Endothelial cell of umbilical vein (primary cell): ENCODE results near the gene C1orf167. TPM values are rescaled to one million over a fixed set of nuclear protein-coding genes. Genes with fewer than 3 reads are reported as not detected.

Experiments used
- BruUV-seq: library from RNA; stranded (reverse); fragments of 400-500 nt; replicated peaks from 2 replicates; lab custom pipeline; 2021; lab: Mats Ljungman, UMichigan
- CTCF ChIA-PET: fragments of 300-600, 350-600 bp; sonication (Branson Sonifier 250); formaldehyde crosslinking; loops from one replicate; lab custom pipeline; 2021; ENCODE audit warnings: antibody characterized with exemption, inconsistent platforms; lab: Charles Lee
- POLR2A ChIA-PET: fragments of 300-600, 350-600 bp; sonication (Branson Sonifier 250); formaldehyde crosslinking; loops from one replicate; lab custom pipeline; 2021; ENCODE audit warnings: antibody characterized with exemption, inconsistent platforms; lab: Charles Lee
- DNase-seq: peaks from one replicate; pipeline ENCODE4 v3.0.0-alpha.2; 2011; ENCODE audit warnings: low read depth, low spot score
- FAIRE-seq: peaks from 2 replicates; lab custom pipeline; 2011; peaks lifted over from hg19 to GRCh38; lab: Jason Lieb, UNC
- H2AFZ ChIP-seq: 2 replicates; pipeline ENCODE4 v1.6.0; 2012; ENCODE audit warnings: low read depth, low read length, control low read depth, inconsistent platforms
- H3K27ac ChIP-seq: 2 replicates; pipeline ENCODE4 v1.5.1; 2011; ENCODE audit warnings: low read depth, mild to moderate bottlenecking, control low read depth, low read length, moderate library complexity; ENCODE audit not compliant: insufficient read depth
- H3K27me3 ChIP-seq, 2 experiments: 2 replicates each; pipeline versions ENCODE4 v1.6.0 to v1.6.1; 2011; ENCODE audit warnings: low read length in 2 of 2, mixed read lengths in 1 of 2; ENCODE audit not compliant: control insufficient read depth in 2 of 2, insufficient read depth in 2 of 2
- H3K36me3 ChIP-seq, 2 experiments: 2 replicates in 1 of 2; 3 replicates in 1 of 2; pipeline ENCODE4 v1.5.1; 2011; ENCODE audit warnings: low read length in 2 of 2, mild to moderate bottlenecking in 1 of 2, moderate library complexity in 1 of 2; ENCODE audit not compliant: control insufficient read depth in 2 of 2, insufficient read depth in 2 of 2; ENCODE audit errors: extremely low read depth in 1 of 2
- H3K4me1 ChIP-seq: 3 replicates; pipeline ENCODE4 v1.5.1; 2011; ENCODE audit warnings: mild to moderate bottlenecking, low read length; ENCODE audit not compliant: control insufficient read depth, insufficient read depth; ENCODE audit errors: extremely low read depth
- H3K4me2 ChIP-seq: 2 replicates; pipeline ENCODE4 v1.6.1; 2011; ENCODE audit warnings: low read length, control low read depth, mixed read lengths; ENCODE audit not compliant: insufficient read depth
- H3K4me3 ChIP-seq, 3 experiments: fragments of 200-600 bp in 1 of 3; sonication (generic), shearing (Covaris generic) in 1 of 3; replicated peaks in 1 of 3; 2 replicates each; pipeline ENCODE4 v1.5.1; 2011 to 2016; ENCODE audit warnings: control low read depth in 3 of 3, low read length in 3 of 3, mild to moderate bottlenecking in 2 of 3, inconsistent platforms in 1 of 3, low read depth in 1 of 3, moderate library complexity in 1 of 3; ENCODE audit not compliant: insufficient read depth in 1 of 3
- H3K79me2 ChIP-seq: 2 replicates; pipeline ENCODE4 v1.6.0; 2012; ENCODE audit warnings: low read length, inconsistent platforms; ENCODE audit not compliant: control insufficient read depth, insufficient read depth
- H3K9ac ChIP-seq: replicated peaks from 2 replicates; pipeline ENCODE3; 2011; ENCODE audit warnings: low read length, control low read depth; ENCODE audit not compliant: insufficient read depth; ENCODE audit errors: extremely low read depth
- H3K9me1 ChIP-seq: replicated peaks from 3 replicates; pipeline ENCODE4 v1.6.0; 2011; ENCODE audit warnings: mild to moderate bottlenecking, low read length; ENCODE audit not compliant: control insufficient read depth, insufficient read depth; ENCODE audit errors: extremely low read depth
- H3K9me3 ChIP-seq: replicated peaks from 2 replicates; pipeline ENCODE4 v1.5.1; 2012; ENCODE audit warnings: low read length, inconsistent platforms; ENCODE audit not compliant: control insufficient read depth, insufficient read depth
- H4K20me1 ChIP-seq: replicated peaks from 2 replicates; pipeline ENCODE3; 2011; ENCODE audit warnings: mild to moderate bottlenecking, low read length; ENCODE audit not compliant: control insufficient read depth, insufficient read depth; ENCODE audit errors: extremely low read depth
- CTCF ChIP-seq, 2 donors: IDR thresholded peaks; 1 replicate in 1 of 2; 2 replicates in 1 of 2; pipeline ENCODE4 v1.5.1; 2011; ENCODE audit warnings: low read length in 2 of 2, mild to moderate bottlenecking in 2 of 2, moderate library complexity in 2 of 2, control low read depth in 1 of 2, inconsistent platforms in 1 of 2, low read depth in 1 of 2; ENCODE audit not compliant: insufficient read depth in 1 of 2; ENCODE audit errors: extremely low read depth in 1 of 2
- EZH2 ChIP-seq: IDR thresholded peaks from 2 replicates; pipeline ENCODE4 v1.6.1; 2012; ENCODE audit warnings: borderline replicate concordance, low read depth, mild to moderate bottlenecking, moderate library complexity, low read length, inconsistent platforms; ENCODE audit not compliant: severe bottlenecking
- FOS ChIP-seq: IDR thresholded peaks from 2 replicates; pipeline ENCODE4 v1.6.1; 2011; ENCODE audit warnings: mild to moderate bottlenecking, low read length, moderate library complexity, borderline replicate concordance; ENCODE audit not compliant: insufficient read depth
- GATA2 ChIP-seq: IDR thresholded peaks from 2 replicates; pipeline ENCODE4 v1.7.0; 2011; ENCODE audit warnings: low read depth, mild to moderate bottlenecking, moderate library complexity, mixed read lengths, low read length; ENCODE audit not compliant: insufficient read length, insufficient read depth
- JUN ChIP-seq: IDR thresholded peaks from 2 replicates; pipeline ENCODE4 v1.6.1; 2011; ENCODE audit warnings: borderline replicate concordance, low read depth; ENCODE audit not compliant: insufficient read length, insufficient read depth
- MYC ChIP-seq: IDR thresholded peaks from one replicate; pipeline ENCODE4 v1.6.1; 2011; ENCODE audit warnings: mild to moderate bottlenecking, low read depth, low read length
- POLR2A ChIP-seq: IDR thresholded peaks from 2 replicates; pipeline ENCODE4 v1.6.1; 2012; ENCODE audit warnings: low read depth, mild to moderate bottlenecking, control low read depth, low read length
- dilution Hi-C: fragments of 300-500 bp; cut with MboI; formaldehyde crosslinking; loops from one replicate; pipeline ENCODE4 v1.15.0; 2019; ENCODE audit warnings: low sequenced_read_pairs; ENCODE audit not compliant: extremely low pct_ligation_motif_present
- intact Hi-C: fragments of 100-400 bp; cut with micrococcal nuclease; formaldehyde crosslinking; loops from one replicate; pipeline ENCODE4 v1.10.0; 2022
- polyA plus RNA-seq, 4 experiments: library from polyadenylated mRNA; depleted of rRNA in 3 of 4; stranded (reverse) in 3 of 4; unstranded in 1 of 4; fragments of >200 nt; gene quantifications; 2 replicates each; pipeline versions ENCODE4 v1.2.1 to v1.2.3, GENCODE V29; 2011 to 2012; ENCODE audit warnings: missing spikeins in 1 of 4
- total RNA-seq: library from RNA; stranded (reverse); gene quantifications from 2 replicates; pipeline ENCODE4 v1.2.3, GENCODE V29; 2021
- TF ChIP-seq, protein P1 (sequence below): IDR thresholded peaks from 2 replicates; pipeline ENCODE4 v1.6.1; 2011; ENCODE audit not compliant: insufficient read depth, insufficient read length

C1orf167 gene
- total and polyA plus RNA-seq, 2 donors (not counting 3 experiments of a cell fraction or from before 2014, with no cell fraction given), result not detected

- Histone ChIP-seq H3K4me3 (no peak overlapping the region), H3K4me1 (peaks cover 21% of the 10 kb centered on the region), H3K36me3 (peaks cover 3 to 20% of the 10 kb centered on the region in 2 experiments), H3K9me1 (no peaks in the 10 kb centered on the region), H3K79me2 (no peaks in the 10 kb centered on the region), H3K9ac (no peak overlapping the region), H3K27ac (no peak overlapping the region), H3K9me3 (no peaks in the 10 kb centered on the region), H3K4me2 (no peak overlapping the region), H4K20me1 (no peaks in the 10 kb centered on the region), H3K27me3 (no peaks in the 10 kb centered on the region), H2AFZ (no peak overlapping the region)
- dilution Hi-C loops (no loop called here), intact Hi-C loops (no loop called here)
- BruUV-seq, result no TSS peak
- FAIRE-seq (no peak), DNase-seq (no peak)
- ChIA-PET CTCF (interaction anchor here (1.0 to 5.5 kb wide), 3 partner anchors 8 to 17 kb away, joined by 4 to 31 read pairs (median 12); partner anchors contain the start of gene CLCN6), POLR2A (interaction anchor here (0.6 to 0.8 kb wide), 2 partner anchors 9 to 17 kb away, joined by 3 read pairs; partner anchors contain the start of gene CLCN6)
- TF ChIP-seq, protein P1, sequence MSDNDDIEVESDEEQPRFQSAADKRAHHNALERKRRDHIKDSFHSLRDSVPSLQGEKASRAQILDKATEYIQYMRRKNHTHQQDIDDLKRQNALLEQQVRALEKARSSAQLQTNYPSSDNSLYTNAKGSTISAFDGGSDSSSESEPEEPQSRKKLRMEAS, result no peak
- TF ChIP-seq GATA2, result no peak
- no peak for TF ChIP-seq MYC
- TF ChIP-seq CTCF (IDR thresholded peaks at IDR 0.05; ENCODE audit: extremely low read depth in 1 of 2, insufficient read depth in 1 of 2, low read depth in 1 of 2, low read length in 2 of 2), result no peak
- no peak for TF ChIP-seq FOS
- TF ChIP-seq JUN, result no peak
- TF ChIP-seq EZH2, result no peak
- TF ChIP-seq POLR2A, result no peak
These were observed 27.4 kb downstream of the C1orf167 start for GRCh38 chr1:11789126-11790067.
